Stomach (tissue), 4 donors: Measurements from ENCODE around the gene FAP.
A peak's percentile ranks its signal among the peaks of the same experiment; 100 is the strongest.

ENCODE experiments used
- CTCF ChIP-seq, 7 experiments: fragments of 450-650 bp in 4 of 7; fragments of 200-600 bp in 3 of 7; sonication (generic) in 3 of 7; IDR thresholded peaks; one replicate each; pipeline ENCODE4 v1.5.1; 2016 to 2019; ENCODE audit warnings: antibody characterized with exemption in 7 of 7, control low read depth in 2 of 7, mild to moderate bottlenecking in 1 of 7
- EP300 ChIP-seq: sonication (generic); formaldehyde crosslinking; IDR thresholded peaks from one replicate; pipeline ENCODE4 v1.6.1; 2017; ENCODE audit warnings: antibody characterized with exemption
- POLR2A ChIP-seq, 4 donors: fragments of 450-650 bp; IDR thresholded peaks; one replicate each; pipeline ENCODE4 v1.6.1; 2016; ENCODE audit warnings: antibody characterized with exemption in 4 of 4, control low read depth in 2 of 4, mild to moderate bottlenecking in 1 of 4, moderate library complexity in 1 of 4
- POLR2AphosphoS5 ChIP-seq, 3 donors: sonication (generic); formaldehyde crosslinking; IDR thresholded peaks; one replicate each; pipeline ENCODE4 v1.6.1; 2016; ENCODE audit warnings: antibody characterized with exemption in 3 of 3

GRCh38 chr2:162261032-162261945 is 18.0 kb upstream of the FAP start:
- TF ChIP-seq CTCF (IDR thresholded peaks at IDR 0.05) (no peak), POLR2A (IDR thresholded peaks at IDR 0.05) (no peak), POLR2AphosphoS5 (IDR thresholded peaks at IDR 0.05) (peak in 1 of 3 donors; percentile 6), EP300 (no peak)
